NCI-H1694 treated with DMSO at 0.1 percent for 48 hours (cell line): ENCODE measurements around the gene NDUFS5.
"Not testable (repeated sequence)": the region's sequence is repeated elsewhere in the genome, so short reads cannot be mapped to it uniquely, and the experiment has no call there.

Experiments used
- DNase-seq: peaks from one replicate; lab custom pipeline; 2025; lab: John Stamatoyannopoulos, UW

The NDUFS5 gene

DNA sequence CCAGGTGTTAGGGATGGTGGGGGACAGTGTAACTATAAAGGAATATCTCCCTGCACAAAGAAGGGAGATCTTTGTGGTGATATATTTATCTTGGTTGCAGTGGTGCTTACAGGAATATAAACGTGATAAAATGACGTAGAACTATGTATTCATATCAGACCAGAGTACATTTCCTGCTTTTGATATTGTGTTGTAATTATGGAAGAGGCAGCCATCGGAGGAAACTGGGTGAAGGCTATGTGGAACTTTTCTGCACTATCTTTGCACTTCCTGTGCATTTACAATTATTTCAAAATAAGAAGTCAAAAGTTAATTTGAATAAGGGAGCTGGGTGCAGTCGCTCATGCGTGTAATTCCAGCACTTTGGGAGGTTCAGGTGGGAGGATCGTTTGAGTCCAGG is 37.6 kb downstream of the NDUFS5 start:
- no peak for DNase-seq

DNA sequence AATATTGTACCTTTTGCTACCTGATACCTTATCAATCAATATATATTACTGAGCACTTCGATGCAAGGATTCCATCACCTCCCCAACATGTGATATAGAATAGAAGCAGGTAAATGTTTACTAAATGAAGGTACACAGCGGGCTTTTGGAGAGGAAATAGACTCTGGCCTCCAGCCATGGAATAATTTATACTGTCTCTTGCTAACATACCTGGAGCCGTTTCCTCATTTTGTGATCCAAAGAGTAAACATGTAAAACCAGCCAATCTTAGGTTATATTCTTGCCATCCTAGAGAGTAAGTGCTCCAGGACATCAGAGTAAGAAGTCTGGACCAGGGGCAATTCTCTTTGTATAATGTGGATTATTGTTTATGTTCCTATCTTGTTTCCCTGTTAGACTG is 39.4 kb downstream of the NDUFS5 start:
- DNase-seq, result no peak

DNA sequence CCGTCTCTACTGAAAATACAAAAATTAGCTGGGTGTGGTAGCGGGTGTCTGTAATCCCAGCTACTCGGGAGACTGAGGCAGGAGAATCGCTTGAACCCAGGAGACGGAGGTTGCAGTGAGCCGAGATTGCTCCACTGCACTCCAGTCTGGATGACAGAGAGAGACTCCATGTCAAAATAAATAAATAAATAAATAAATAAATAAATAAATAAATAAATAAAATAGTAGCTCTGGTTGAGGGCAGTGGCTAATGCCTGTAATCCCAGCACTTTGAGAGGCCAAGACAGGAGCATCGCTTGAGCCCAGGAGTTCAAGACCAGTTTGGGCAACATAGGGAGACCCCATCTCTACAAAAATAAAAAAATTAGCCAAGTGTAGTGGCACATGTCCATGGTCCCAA is 42.1 kb downstream of the NDUFS5 start:
- not testable (repeated sequence) for DNase-seq

DNA sequence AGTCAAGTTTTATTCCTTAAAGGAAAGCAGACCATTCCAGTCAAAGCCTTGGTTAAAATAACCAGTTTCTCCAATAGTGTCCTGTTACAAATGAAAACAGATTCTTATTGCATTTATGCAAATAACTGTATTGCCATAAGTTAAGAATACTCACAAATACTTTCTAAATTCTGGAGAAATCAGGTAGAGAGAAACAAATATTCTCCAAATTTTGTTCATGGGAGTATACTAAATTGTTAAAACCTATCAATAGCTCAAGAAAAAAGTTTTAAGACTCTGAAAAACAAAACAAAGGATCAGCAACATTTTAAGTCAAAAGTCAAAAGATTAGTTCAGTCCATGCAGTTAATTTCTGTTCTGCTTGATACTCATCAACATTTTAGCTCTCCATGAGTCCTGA is 45.4 kb downstream of the NDUFS5 start:
- not testable (repeated sequence) for DNase-seq

DNA sequence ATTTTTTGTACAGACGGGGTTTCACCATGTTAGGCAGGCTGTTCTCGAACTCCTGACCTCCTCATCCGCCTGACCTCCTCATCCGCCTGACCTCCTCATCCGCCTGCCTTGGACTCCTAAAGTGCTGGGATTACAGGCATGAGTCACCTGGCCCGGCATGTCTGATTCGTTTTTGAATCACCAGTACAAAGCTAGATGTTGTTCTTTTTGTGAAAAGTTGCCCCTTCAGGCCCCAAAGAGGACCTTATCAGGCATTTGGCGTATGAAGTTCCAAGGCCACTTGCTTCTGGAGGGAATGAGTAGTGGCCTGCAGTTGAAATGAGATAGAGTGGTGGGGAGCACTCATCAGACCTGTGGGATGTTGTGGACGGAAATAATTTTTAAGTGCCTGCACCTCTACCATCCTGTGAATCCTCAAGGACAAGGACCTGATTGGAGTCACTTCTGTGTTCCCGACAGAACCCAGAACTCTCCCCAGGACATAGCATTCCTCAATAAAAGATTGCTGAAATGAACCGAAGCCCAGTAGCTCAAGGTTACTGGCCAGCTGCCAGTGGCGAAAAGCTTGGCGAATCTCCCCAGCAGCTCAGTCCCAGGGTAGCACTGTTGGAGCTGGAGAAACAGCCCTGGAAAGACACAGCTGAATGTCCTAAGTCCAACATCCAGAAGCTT is 50.1 kb downstream of the NDUFS5 start:
- DNase-seq, result no peak

DNA sequence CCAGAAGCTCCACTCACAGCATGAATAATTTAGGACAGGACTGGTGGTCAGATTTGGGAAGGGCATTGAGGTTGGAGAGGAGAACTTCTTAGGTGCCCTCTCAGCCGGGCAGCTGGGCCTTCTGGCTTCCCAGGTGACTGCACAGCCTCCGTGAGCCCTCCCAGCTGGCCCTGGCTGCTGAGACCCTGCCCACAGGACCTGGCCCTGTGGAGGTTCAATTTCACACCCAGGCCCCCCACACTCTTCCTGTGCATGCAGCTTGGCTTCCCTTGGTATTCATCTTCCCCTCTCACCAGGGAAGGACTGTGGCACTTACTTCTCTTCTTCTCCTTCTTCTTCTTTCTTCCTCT is 50.6 kb downstream of the NDUFS5 start:
- DNase-seq, result no peak

DNA sequence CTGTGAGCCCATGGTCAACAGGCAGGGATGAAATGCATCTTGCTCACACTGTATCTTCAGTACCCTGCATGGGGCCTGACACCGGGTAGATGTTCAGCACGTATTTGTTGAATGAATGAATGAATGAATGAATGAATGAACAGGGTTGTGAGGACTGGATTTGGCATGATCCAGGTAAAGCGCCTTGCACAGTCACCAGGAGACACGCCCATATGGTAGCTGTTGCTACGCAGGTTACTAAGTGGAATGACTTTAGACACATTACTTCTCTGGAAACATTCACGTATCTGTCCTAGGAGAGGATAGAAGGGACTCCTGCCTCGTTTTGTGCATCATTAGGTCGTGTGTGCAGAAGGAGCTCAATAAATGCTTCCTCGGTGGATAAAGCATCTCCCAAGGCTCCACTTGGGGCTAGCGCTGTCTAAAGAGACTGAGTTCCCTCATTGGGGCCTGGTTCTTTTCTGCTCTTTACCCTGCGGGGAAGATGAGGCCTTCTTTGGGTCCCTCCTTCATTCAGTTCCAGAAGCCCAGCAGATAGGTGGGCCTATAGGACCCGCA is 54.2 kb downstream of the NDUFS5 start:
- DNase-seq, result no peak

DNA sequence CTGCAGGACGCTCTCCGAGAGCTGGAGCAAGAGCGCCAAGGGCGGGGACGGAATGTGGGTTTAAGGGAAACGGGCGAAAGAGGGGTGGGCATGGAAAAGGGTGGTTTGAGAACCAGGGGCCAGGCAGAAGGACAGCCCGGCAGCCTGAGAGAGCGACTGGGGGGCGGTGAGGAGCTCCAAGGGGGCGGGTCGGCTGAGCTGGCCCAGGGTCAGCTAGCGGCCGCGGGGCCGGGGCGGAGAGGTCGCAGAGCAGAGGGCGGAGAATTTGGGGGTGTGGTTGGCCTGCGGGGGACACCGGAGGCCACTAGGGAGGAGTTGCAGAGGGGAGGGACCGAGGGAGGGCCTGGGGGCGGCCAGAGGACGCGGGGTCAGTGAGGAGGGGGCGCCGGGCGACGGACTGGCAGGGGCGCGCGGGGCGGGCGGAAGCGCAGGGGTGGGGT is 54.7 kb downstream of the NDUFS5 start:
- no peak for DNase-seq

DNA sequence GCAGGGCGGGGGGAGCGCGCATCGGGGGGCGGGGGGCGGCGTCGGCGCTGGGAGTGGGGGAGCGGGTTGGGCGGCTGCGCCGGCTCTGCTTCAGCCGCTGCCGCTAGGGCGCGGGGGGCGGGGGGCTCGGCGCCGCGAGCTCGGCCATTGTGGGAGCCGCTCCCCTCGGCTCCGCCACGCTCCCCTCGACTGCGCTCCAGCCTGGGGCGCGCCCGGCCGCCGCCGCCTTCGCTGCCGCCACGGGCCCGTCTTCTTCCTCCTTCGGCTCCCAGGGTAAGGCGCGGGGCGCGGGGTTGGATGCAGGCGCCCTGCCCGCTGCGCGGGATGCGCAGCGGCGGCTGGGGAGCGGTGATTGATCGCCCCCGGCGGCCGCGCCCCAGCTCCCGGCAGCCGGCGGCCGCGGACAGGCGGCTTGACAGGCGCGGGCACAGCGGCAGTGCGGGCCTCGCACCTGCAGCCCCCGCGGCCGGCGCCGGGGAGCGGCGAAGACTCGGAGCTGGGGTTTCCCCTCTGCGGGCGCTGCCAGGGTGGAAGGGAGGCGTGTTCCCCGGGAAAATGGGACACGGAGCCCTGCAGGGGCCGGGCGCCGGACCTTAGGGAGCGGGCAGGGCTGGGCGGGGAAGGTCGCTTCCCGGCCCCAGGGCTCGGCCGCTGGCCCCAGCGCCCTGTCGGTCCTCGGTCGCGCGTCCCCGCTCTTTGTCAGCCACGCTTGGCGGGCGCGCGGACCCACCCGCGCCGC is 55.3 kb downstream of the NDUFS5 start:
- no peak for DNase-seq

DNA sequence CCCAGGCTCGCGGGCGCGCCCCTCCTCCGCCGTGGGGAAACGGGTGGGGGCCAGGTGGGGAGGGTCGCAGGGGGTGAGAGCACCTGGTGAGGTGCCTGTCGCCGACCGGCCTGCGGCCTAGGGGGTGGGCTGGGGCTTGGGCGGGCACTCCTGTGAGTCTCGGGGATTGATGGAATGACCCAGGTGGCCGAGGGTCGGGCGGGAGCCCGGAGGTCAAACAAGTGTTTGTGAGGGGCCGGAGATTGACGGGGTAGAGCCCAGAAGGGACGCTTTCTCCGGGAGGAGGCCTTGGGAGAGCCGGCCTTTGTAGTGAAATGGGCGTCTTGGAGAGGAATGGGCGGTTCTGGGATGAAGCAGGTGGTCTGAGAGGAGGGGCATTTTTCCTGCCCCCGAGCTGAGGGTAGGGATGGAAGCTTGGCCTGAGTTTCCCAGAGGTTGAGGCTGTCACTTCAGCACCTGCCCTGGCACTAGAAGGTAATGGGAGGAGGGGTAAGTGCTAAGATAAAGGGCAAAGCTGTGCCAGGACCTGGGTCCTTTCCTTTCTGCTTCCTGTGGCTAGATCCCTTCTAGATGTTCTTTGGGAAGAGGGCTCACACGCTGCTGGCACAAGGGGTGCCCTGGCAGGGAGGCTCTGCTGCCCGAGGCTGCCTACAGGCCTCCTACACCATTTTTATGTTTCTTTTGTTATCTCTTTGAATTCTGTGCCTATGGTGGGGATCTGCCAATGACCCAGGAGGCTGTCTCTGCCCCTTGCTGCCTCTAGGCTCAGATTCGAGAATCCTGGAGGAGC is 56.1 kb downstream of the NDUFS5 start:
- DNase-seq, result no peak

DNA sequence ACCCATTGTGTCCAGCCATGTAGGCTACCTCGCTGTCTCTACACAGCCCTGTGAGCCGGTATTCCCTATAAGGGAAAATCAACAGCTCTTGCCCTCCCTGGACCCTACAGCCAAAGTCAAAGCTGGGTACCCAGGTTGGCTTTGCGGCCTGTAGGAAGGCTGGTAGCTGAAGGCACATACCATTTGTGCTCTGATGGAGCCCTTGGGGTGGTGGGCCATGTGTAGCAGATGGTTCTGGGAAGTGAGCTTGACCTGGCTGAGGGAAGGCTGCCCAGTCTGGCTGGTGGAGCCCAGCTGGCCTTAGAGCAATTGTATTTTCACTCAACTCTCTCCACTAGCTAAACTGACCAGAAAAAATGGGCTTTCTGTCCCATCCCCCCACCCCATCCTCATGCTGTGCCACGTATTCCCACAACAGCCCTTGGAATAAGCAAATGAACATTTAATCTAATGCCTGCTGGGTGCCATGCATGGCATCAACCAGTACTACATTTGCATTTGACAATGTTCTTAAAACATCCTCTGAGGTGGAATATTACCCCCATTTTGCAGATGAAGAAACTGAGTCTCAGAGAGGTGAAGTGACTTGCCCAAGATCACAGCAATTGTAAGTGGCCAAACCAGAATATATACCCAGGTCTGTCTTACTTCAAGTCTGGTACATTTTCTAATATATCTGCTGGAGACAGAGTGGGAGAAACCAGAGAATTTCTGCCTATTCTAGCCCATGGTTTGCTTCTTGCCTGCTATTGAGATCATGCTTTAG is 56.8 kb downstream of the NDUFS5 start:
- DNase-seq, result no peak

DNA sequence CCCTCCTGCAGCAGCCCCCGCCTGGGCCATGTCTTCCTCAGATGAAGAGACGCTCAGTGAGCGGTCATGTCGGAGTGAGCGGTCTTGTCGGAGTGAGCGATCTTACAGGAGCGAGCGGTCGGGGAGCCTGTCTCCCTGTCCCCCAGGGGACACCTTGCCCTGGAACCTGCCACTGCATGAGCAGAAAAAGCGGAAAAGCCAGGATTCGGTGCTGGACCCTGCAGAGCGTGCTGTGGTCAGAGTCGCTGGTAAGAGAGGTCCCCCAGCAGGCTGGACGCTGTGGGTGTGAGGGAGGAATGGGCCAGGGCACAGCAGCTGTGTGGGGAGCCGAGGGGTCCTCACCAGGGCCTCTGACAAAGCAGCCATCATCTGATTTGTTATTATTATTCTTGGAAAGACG is 58.0 kb downstream of the NDUFS5 start:
- no peak for DNase-seq
